Stimulated activated CD4-positive, alpha-beta T cell treated with anti-CD3 and anti-CD28 coated beads, Interleukin-4, amount 100 ng/mL, for 48 hours (primary cell): ENCODE results near the gene NAPB.
A peak's percentile ranks its signal among the peaks of the same experiment; 100 is the strongest.
"Not testable (repeated sequence)": the region's sequence is repeated elsewhere in the genome, so short reads cannot be mapped to it uniquely, and the experiment has no call there.

ENCODE experiments used
- DNase-seq, 2 donors: peaks; one replicate each; pipeline ENCODE4 v3.0.0-alpha.2; 2020; ENCODE audit warnings: low read depth in 2 of 2

The NAPB gene

DNA sequence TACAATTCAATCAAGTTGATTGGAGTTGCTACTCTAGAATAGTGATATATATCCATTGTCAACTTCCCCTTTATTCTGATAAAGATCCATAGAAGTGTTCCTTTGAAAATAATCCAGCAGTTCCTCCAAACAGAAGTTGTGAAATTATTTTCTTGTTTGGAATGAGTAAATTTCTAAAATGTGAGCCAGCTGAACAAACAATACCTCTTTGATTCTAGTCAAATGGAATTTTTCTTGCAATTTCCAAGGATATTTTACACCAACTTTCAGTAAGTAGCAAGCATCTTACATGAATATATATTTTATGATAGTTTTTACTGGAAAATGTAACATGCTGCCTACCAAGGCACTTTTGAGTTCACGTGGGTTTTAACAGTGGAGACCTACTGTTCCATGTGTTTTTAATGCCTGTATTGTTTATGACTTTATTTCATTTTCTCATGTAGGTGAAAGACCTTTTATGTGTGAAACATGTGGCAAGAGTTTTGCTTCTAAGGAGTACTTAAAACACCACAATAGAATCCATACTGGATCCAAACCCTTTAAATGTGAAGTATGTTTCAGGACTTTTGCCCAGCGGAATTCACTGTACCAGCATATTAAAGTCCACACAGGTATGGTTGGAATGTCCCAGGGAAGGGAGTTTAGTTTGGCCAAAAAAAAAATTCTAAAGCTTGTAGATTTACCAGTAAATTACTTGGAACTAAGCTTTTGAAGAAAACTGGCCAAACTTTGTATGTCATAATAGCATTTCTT lies 52.8 kb downstream of the NAPB start:
- DNase-seq, result no peak

DNA sequence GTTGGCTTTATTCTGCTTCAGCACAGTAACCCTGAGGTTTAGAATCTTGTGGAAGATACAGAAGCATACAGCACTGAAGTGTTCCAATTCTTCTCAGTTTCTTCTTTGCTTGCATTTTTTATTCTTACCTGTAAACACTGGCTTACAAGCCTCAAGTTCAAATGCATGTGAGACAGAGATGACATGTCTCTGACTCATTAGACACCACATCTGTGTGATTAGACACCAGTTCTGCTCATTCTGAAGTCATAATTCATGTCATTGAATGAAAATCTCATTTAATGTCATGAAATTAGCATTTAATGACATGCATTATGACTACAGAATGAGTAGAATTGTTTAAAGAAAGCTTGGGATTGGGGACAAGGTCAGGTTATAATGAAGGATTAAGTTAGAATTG lies 53.5 kb downstream of the NAPB start:
- no peak for DNase-seq

DNA sequence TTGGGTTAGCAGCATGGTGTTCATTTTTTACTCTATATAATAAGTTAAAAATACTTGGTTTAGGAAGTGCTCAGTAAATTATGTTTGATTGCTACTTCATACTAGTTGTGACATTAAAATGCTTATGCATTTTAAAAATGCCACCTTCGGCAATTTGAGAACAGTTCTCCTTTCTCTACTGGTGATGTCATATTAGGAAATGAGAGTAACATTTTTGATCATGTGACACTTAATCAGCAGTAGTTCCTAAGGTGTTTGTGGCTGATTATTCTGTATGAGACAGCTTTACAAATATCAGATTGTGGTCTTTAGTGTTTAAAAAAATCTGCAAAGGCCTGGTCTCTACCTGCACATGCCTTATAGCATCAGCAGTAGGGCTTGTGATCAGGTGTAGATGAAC lies 54.9 kb downstream of the NAPB start:
- DNase-seq, result no peak

DNA sequence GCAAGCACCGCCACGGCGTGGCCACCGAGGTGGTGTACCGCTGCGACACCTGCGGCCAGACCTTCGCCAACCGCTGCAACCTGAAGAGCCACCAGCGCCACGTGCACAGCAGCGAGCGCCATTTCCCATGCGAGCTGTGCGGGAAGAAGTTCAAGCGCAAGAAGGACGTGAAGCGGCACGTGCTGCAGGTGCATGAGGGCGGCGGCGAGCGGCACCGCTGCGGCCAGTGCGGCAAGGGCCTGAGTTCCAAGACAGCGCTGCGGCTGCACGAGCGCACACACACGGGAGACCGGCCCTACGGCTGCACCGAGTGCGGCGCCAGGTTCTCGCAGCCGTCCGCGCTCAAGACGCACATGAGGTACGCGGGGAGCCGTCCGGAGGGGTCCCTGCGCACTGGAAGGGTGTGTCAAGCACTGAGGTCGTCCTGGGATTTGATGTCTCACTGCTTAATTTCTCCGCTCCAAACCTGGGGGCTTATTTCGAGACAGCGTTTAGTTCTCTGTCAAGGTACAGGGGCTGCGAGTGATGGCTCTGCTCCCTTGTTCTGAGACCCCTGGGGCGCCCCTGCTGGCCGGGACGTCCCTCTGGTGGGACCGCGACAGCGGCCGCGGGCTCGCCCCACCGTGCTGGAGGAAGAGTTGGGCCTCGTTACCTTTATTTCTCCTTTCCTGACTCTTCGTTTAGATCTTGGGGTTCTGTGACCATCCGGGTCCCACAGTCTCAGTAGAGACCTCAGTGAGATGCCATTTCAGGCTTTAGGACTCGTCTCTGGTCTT lies 55.7 kb downstream of the NAPB start:
- no peak for DNase-seq

DNA sequence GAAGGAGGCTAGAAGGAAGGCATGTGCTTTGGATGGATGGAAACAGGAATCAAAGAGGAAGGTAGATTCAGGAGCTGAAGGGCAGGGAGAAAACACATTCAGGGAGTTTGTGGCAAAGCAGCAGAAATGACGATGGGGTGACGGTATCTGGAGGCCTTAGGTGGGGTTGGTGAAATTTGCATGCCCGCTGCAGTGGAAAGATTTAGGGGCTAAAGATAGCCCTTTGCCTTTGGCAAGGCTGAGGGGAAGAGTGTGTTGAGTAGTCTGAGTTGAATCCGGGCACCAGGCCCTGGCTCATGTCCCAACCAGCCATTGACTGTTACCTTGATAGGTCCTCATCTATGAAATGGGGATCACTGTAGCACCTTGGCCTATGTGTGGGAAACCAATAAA lies 58.0 kb downstream of the NAPB start:
- DNase-seq, result no peak

DNA sequence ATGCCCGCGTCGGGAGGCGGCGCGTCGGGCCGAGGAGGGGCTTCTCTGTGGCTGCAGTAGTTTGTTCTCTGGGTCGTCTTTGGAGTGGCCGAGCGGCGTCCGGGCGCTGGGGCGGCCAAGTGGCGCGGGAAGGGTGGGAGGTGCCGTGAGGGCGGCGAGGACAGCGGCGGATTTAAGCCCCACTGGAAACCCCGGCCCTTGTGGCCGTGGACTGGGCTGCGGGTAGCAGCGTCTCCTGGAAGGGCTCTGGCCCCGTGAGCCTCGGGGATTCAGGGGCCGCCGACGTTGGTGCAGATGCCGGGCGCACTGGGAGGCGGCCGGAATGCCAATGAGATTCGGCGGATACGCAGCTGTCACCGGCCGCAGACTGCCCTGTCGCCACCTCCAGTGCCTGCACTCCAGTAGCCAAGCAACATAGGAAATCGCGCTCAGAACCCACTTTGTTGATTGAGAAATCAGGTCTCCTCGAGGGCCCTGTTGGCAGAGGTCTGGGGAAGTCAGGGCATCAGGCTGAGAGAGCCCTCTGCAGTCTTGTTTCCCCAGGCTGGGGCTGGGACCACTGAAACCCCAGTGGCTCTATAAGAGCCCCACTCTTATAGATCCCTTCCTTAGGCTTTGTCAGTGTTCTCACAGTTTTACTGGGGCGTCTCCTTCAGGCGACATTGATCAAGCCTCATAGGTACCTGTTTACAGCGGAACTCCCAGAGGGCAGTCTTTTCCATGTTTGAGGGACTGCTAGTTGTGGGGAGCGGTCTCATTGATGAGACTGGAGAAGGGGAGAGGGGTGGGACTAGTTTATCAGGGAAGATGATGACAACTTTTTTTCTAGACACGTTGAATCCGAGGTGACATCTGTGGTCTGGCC lies 58.7 kb downstream of the NAPB start:
- no peak for DNase-seq

DNA sequence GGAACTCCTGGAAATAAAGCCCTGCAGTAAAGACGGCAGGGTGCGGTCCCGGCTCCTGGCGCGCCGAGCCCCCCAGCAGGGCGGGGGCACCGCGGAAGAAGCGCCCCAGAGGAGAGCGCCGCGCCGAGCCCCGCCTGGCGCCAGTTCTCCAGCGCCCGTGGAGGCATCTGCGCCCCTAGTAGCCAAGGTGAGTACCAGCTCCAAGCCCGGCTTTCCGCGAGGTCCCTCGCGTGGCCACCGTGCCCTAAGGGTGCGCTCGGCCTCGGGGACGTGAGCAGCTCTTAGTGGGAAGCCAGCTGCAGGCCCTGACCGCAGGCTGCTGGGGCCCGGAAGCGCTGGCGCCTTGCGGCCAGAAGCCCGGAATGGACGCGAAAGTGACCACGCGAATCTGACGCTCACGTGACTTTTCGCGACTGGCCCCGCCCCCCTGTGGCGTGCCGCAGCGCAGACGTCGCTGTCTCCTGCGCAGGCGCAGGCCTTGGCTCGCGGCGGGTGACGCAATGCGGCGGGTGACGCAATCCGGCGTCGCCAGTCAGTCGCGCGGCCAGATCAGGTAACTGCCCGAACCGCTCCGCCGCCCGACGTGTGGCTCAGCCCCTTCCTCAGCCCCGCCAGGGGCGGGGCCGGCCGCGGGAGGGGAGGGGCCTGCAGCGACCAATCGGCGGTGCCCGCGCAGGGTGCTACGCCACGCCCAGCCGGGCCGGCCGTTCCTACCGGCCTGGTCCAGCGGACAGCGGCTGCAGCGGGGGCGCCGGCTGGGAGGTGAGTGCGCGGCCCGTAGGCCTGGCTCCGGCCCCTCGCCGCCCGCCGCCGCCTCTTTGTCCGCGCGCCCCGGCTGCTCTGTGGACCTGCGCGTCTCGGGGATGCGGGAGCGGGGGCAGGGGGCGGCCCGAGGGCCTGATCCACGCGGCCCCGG lies 59.6 kb downstream of the NAPB start, which contains the start of gene GZF1:
TSS of gene GZF1 (plus strand) at position 707 of the 916 bp plus-strand sequence. CDS start 2,202 bp downstream, outside the sequence.
- peak; percentile 96 for DNase-seq

DNA sequence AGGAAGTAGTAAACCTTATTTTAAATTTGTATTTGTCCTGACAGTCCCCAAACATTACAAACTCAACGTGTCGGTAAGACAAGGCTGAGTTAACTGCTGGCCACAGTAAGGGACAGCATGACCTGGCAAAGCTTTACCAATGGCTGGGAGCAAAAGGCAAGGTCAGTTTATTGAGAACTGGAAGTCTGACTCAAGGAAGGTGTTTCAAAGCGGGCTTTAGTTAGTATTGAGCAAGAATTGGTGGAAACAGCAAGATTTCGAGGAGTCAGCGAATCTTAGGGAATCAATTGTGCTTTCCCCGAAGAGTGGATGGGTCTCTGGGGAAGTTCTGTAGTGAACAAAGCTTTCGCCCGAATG lies 60.2 kb downstream of the NAPB start:
- DNase-seq, result no peak

DNA sequence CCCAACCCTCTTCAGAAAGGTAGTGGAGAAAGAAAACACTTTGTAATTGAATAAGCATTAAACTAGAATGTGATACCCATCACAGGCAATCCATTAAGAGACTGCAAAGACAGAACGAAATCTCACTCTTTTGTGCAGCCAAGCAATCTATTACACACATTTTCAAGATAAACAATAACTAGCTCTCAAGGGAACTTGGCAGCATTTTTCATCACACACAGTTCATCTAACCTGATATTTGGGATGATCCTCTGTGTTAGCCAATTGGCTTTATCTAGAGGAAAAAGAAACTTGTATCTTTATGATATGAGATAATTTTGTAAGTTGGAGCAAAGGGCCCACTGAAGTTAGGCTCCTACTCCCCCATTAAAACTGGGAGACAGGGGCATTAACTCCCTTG lies 60.8 kb downstream of the NAPB start:
- DNase-seq, result no peak

DNA sequence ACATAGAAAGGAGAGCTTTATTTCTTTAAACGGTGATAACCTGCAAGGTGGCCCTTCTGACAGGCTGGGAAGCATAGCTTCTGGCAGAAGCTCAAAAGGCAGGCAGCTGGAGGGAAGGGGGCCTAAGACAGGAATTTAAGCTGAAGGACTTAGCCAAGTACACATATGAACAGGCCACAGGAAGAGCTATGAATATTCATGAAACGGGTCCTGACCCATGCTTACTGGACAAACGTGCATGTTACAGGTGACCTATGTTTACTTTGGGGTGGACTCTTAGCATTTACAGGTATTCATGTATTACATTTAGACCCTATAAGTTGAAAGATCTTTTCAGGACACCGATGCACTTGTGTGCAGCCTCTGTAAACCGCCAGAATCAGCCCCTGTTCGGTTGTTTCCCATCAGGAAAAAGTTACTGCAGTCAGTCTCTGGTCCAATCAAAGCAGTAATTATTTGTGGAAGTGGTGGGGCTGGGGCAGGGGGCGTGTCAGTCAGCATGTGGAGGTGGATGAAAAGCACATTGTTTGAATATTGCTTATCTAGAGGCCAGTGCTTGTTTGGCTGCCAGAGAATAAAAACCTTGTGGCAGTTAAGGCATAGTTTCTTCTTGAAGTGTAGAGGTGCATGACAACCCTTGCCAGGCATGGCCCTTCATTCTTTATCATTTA lies 62.2 kb downstream of the NAPB start:
- DNase-seq, result no peak

DNA sequence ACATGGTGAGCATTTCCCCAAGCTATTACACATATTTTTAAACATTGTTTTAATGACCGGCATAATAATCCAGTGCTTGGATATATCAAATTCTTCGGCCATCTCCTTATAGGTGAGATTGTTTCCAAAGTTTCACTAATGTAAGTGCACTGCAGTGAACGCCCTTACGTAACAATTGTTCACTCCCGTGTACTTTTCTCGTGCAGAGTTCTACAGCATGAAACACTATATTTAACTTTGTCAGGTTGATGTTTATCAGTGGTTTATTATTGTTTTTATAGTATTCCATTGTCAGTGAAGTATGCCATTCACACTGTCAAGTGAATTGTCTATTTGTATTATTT lies 62.8 kb downstream of the NAPB start:
- no peak for DNase-seq

DNA sequence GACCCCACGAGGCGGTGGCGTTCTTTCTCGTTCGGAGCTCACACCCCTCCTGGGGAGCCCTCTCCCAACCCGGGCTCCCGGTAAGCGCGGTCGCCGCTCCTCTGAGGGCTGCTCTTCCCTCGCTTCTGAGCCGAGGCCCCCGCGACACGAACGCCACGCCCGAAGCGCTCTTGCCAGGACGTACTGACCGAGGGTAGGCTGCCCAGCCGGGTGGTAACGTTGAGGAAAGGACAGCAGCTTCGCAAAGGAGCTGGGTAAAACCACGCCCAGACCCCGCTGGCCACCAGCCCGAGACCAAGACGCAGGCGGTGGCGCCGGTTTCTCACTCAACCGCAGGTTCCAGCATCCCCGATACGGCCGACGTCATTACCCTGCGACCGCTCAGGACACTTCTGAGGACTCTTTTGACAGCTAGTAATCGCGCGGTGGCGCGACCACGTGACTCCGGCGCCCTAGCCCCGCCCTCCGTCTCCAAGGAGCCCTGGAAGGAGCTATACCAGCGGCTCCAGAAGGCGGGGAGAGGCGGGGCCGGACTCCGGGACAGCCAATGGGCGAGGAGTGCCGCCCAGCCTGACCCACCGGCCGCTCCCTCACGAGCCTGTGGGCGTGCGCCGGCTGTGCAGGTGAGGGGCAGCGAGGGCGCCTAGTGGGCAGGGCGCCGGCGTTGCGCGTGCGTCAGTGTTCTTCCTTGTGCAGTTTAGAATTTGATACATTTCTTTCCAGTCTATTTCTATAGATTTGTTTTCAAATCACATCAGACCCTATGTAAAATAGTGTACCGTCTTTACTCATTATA lies 63.3 kb downstream of the NAPB start:
- peak; percentile 99 to 100 for DNase-seq

DNA sequence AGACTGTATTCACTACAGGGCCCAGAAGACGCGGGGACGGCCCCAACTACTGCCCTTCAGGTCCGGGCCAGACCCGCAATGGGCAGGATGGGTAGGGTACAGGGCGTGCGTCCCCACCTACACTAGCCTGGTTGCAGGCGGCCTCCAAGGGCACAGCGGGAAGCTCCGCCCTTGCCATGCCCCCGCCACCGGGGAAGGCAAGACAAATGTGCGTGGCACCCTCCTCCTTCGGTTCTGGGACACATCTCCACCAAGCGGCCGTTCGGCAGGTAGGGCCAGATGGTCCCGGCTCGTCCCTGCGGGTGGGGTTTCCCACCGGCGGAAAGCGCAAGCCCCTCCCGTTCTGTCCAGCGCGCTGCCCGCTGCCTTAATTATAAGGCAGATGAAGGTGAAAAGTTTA lies 65.1 kb downstream of the NAPB start:
- DNase-seq, result no peak

DNA sequence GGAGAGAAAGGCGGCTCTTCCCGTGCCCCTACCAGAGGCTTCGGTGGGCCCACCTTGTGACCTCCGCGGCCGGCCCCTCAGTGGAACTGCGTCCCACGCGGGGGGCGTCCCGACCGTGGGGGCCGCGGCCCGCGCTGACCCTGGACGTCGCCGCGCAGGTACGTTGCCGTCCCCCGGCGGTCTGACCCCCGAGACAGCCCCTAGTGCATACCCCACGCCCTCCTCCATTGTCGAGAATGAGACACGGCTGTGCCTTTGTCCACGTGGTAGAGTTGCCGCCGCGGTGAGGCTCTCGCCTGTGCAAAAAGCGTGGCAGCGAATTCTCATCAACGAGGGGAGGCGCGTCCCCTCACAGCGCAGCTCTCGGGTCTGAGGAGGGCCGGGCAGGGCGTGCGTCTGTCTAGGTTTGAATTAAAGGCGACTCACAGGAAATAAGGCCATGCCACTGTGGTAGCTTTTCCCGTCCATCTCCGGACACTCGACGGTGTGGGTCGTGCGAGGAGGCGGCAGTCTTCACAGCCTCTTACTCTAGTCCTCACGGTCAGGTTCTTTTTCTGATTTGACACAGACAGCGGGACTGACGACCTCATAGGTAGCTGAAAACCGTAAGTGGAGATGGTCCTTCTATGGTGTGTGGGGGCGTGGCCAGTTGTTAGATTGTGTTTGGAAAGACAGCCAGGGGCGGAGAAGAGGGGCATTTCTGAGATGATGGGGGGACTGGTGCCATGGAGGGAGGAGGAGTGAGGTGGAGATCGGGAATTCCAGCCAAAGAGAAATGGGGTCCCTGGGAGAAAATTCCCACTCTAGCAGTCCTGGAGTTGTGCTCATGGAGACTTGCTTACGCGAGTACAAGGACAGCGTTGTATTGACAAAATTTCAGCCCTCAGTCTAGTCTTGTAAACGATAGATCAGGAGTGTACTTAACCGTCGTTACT lies 70.1 kb downstream of the NAPB start:
- DNase-seq, result peak; percentile 50 to 56

DNA sequence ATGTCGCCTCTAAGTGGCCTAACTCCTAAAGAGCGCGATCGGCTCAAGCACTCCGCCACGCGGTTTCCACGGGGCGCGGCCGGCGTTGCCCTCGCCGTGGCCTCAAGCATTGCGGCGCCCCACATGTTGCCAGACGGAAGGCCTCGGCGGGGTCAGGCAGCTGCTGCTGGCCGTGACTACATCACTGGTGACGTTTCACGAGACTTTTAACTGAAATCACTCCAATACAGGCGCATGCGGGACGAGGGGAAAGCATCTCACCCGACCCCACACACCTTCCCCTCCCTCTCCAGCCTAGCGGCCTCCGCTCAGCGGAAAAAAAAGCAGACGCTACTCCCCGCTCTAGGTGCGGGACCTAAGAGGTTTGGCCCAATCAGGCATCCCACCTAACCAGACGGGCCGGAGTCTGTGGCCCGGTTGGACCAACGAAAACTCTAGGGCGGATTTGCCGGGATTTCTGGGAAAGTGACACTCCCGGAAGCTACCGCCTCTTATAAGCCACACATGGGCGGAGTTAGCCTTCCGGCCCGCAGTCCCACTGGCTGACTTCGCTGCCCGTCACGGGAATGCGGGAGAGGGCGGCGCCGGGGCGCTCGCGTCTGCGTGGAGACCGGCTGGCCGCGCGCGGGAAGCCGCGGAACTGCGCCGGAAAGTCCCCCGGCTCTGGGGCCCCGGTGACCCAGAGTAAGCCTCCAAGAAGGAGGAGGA lies 70.9 kb downstream of the NAPB start, which contains the start of gene NXT1:
TSS of gene NXT1 (plus strand) at position 596 of the 708 bp plus-strand sequence. CDS start 3,251 bp downstream, outside the sequence.
- peak; percentile 93 for DNase-seq

DNA sequence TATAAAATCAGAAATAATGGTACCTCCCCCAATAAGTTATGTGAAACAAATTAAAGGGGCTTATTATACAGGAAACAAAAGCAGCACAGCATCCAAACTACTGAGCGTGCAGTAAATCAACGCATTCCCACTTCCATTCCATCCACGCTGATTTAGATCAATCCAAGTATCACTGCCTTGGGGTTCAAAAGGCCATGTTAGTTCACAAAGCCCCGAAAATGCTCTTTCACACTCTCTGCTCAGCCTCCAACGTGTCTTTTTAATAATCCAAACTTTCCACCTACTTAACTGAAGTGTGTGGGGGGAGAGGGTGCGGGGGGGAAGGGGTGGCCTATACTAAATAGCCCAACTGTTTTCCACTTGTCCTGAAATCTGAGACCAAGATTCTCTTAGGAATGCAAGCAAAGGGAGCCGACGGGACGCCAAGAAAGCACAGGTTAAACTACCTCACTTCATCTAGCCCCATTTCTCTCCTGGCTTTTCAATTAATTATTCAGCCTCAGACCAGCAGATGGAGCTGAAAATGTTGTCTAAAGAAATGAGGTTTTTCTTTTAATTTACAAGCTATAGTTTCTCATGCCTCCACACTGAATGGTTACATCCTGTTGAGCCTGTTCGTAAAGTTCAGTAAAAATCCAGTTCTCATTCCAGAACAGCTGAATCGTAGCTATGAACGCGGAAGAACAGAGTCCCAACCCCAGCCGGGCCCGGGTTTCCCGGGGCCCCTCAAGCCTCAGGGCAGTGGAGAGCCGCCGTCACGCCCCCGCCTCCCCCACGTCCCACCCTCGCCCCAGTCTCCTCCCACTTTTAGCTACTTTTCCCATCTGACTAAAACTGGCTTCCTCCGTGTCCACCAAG lies 71.7 kb downstream of the NAPB start:
- DNase-seq, result no peak

DNA sequence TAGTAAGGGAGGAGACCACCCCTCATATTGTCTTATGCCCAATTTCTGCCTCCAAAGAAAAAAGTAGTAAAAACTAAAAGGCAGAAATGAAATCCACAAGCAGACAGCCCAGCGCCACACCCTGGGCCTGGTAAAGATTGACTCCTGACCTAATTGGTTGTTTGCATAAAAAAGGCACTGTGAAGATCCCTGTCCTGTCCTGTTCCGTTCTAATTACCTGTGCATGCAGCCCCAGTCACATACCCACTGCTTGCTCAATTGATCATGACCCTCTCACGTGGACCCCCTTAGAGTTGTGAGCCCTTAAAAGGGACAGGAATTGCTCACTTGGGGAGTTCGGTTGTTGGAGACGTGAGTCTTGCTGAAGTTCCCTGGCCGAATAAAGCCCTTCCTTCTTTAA lies 72.8 kb downstream of the NAPB start:
- not testable (repeated sequence) for DNase-seq
